Activated CD4-positive, alpha-beta T cell treated with anti-CD3 and anti-CD28 coated beads for 24 hours (primary cell): ENCODE measurements around the gene UNG.

Source experiments
- DNase-seq, 2 donors: peaks; one replicate each; pipeline ENCODE4 v3.0.0-alpha.2; 2020; ENCODE audit warnings: low read depth in 2 of 2

Gene UNG

DNA sequence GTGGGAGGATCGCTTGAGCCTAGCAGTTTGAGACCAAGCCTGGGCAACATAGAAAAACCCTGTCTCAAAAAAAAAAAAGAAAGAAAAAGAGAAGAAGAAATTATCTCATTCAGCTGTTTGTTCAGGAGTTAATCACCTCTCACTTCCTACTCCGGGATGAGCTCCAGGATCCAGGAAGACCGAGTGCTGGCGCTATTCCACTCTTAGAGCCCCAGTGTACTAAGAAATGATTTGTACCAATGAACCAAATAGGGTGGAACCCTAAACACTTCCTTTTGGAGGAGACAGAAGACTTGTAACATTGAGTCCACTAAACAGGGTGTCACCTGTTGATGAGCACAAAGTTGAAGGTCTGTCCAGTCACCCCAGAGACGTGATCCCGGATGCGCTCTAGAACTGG, 7.7 kb upstream of the UNG start:
- DNase-seq = no peak

DNA sequence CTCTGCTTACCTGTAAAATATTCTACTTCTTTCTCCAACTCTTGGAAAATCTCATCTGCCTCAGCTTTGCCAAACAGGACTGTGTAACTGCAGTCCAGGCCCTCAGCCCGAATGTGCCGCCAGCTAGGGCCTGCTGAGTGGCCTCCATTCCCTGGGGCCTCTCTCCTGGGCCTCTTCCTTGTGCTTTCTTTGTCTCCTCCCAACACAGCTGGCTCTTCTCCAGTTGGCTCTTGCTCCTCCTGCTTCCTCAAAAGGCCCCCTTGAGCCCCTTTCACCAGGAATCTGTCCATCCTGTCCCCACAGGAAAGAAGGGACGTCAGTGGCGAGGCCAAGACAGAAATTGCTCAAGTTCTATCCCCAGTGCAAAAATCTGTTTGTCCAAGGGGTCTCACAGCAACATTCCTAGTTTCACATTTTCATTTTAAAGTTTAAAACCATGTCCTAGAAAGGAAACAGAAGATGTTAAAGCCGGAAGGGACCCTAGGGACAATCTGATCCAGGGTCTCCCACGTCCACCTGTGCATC, 4.8 kb upstream of the UNG start:
- DNase-seq = no peak

DNA sequence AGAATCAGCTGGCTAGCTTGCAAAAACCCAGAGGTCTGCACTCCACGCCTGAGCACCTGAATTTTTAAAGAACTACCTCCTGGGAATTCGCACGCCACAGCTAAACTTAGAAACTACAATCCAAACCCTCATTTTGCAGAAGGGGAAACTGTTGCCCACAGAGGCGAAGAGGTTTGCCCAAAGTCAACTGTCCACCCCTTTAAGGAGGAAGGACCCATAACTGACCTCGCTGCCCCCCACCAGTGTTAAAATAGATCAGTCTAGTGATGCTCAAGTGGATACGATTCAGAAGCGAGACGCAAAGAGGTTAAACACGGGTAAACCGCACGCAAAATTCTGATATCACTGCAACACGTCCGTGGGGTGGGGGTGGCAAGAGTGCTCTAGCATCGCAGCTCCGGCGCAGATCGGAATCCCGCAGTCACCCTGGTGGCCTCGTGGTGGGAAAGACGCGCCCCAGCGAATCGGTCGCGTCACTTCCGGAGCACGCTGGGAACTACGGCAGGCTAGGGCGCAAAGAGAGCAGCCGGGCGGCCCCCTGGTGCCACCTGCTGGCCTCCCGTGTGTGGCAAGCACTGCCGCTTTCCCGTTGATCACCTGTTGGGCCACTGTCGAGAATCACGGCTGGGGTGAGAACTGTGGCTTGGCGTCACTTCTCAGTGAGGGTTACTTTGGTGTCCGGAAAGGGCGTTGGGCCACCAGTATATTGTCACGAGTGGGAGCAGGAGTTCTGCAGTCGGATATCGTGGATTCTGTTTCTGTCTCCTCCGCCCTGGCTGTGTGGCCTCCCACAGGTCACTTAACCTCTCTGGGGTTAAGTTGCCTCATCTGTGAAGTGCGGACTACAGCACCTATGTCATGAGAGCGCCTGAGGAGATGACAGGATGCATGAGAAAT, 4.1 kb upstream of the UNG start, which contains the start of gene ALKBH2:
Gene ALKBH2 (minus strand): TSS at position 451 of the 897 bp plus-strand sequence. CDS start 686 bp downstream, outside the sequence.
- peak; percentile 90 to 91 for DNase-seq

DNA sequence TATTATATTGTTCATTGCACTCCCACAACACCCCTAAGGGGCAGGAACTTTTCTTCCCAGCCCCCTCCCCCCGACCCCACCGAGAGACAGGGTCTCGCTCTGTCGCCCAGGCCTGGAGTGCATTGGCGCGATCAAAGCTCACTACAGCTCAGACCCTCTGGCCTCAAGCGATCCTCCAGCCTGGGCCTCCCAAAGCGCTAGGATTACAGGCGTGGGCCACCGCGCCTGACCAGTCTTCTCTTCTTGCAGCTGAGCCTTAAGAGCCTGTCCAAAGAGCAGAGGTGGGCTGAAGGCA, 310 bp upstream of the UNG start:
- DNase-seq = no peak

DNA sequence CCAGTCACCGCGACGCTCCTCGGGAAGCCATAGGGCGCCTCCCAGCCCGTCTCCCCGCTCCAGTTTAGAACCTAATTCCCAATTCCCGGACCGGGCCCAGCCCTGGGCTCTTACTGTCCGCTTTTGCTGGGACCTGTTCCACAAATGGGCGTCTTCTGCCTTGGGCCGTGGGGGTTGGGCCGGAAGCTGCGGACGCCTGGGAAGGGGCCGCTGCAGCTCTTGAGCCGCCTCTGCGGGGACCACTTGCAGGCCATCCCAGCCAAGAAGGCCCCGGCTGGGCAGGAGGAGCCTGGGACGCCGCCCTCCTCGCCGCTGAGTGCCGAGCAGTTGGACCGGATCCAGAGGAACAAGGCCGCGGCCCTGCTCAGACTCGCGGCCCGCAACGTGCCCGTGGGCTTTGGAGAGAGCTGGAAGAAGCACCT, 797 bp downstream of the UNG start:
- no peak for DNase-seq

DNA sequence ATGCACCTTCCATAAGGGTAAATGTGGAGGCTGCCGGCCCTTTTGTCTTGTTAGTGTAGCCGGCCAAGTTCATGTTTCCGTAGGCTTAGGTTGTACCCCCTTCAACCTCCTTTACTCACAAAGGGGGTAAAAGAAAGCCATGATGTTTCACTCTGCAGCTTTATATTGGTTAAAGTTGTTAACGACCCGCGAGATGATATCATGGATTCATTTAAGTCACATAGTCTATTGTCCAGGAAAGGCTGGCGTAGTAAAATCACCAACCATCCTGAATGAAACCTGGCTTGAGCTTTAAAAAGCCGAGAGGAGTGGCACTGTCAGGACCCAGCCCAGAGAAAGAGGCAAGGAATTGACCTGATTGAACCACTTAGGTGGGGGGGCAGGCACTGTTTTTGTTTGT, 1.3 kb downstream of the UNG start:
- no peak for DNase-seq

DNA sequence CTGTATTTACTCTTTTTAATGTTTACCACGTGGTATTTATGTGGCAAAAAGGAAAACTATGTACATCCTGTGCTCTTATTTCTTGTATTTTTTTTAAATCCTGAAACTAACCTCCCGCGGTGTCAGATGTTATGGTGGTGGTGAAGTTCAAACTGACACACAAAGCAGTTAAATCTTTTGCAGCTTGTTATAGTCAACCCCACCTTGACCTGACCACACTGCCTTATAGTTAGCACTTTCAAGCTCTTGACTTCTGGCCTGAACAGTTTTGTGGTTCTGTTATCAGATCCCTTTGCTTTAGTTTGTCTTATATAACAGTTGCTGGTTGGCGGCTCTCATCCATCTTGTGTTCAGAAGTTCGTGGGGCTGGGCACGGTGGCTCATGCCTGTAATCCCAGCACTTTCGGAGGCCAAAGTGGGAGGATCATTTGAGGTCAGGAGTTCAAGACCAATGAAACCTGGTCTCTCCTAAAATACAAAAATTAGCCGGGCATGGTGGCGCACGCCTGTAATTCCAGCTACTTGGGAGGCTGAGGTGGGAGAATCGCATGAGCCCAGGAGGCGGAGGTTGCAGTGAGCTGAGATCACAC, 2.1 kb downstream of the UNG start:
- DNase-seq = no peak

DNA sequence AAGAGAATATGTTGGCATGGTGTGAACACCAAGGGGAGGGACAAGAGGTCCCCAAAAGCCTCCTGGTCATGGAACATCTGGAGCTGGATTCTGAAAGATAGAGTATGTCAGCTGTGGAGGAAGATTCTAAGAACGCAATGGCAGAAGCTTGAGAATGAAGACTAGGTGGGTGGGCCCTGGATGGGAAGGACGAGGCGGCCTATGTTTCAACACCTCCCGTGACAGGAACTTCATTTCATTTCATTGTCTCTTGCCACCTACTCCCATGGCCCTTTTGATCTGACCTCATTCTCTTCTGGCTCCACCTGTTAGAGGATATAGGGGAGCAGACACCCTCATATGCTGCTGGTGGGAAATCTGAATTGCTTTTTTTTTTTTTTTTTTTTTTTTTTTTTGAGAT, 3.3 kb downstream of the UNG start:
- no peak for DNase-seq

DNA sequence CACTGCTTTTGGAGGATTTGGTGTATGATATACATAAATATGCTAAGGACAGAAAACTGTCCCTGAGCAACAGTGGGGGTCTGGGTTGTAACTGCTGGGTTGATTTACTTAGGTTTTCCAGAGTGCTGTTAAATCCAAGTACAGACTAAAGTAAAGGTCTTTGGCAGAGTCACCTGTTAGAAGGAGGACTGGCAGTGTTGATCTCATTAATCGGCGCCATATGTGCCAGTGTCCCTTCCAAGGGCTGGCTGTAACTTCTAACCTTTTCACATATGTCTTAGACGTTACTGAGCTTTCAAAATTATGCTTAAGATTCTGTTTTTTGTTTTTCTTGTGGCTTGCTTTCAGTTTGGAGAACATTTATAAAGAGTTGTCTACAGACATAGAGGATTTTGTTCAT, 5.1 kb downstream of the UNG start:
- no peak for DNase-seq

DNA sequence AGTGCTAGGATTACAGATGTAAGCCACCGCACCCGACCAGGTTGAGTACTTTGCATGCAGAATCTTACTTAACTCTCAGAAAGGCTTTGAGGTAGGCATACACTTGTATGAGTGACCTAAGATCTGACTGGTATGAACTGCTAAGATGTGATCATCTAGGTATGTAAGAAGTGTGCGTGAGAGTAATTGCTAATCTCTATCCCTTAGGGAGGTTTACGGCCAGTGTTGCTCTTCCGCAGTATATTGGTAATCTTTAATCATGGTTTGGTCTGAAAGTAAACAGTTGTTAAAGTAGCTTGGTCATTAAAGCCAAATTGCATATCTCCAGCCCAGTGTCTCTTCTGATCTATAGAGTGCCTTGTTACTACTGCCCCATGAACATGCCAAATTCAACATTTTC, 7.8 kb downstream of the UNG start:
- no peak for DNase-seq

DNA sequence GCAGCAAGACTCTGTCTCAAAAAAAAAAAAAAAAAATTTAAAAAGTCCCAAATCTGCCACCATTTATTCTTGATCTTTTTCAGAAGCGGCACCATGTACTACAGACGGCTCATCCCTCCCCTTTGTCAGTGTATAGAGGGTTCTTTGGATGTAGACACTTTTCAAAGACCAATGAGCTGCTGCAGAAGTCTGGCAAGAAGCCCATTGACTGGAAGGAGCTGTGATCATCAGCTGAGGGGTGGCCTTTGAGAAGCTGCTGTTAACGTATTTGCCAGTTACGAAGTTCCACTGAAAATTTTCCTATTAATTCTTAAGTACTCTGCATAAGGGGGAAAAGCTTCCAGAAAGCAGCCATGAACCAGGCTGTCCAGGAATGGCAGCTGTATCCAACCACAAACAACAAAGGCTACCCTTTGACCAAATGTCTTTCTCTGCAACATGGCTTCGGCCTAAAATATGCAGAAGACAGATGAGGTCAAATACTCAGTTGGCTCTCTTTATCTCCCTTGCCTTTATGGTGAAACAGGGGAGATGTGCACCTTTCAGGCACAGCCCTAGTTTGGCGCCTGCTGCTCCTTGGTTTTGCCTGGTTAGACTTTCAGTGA, 12.5 kb downstream of the UNG start:
- DNase-seq = no peak

DNA sequence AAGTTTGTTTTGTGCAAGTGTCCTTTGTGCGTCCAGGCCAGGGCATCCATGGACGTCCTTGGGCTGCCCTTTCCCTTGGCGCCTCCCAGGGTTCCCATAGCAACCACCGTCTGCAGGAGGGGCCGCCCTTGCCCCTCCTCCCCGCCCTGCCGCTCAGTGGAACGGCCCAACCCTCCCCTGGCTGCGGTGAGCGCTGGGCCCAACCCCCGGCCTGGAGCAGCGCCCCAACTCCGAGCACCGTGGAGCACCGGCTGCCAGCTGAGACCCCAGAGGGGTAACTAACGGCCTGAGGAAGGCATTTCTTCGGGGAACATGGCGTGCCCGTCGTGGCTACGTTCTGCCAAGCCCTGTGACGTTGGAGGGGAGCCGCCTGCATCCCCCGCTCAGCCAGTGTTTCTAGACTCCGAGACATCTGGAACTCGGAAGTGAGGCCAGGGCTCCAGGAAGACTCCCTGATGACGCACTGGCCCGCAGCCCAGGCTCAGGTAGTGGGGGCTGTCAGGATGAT, 13.6 kb downstream of the UNG start:
- peak; percentile 18 to 20 for DNase-seq

DNA sequence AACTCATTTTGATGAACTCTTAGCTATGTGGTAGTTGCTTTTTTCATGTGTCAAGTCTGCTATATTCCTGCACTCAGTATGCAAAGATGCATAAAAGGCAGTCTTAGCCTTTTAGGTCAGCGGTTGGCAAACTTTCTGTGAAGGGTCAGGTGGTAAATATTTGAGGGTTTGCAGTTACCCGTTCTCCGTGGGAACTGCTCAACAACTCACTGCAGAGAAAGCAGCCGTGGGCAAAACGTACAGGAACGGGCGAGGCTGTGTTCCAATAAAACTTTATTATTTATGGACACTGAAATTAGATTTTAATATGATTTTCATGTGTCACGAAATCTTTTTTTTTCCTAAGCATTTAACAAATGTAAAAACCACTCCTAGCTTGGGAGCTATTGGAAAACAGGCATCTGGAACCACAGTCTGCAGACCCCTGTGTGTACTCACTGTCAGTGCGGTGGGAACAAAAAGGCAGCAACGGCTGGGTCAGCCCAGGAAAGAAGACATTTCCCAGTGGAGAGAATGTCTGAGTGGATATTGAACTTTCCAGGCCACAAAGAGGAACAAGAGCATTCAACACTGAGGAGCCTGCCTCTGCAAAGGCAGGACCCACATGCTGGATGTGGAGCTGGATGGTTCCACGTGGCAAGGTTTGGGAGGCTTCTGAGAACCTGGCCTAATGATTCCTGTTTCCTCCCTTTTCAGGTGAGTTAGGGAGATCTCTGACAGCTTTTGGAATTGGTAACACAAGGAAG, 15.5 kb downstream of the UNG start:
- no peak for DNase-seq

DNA sequence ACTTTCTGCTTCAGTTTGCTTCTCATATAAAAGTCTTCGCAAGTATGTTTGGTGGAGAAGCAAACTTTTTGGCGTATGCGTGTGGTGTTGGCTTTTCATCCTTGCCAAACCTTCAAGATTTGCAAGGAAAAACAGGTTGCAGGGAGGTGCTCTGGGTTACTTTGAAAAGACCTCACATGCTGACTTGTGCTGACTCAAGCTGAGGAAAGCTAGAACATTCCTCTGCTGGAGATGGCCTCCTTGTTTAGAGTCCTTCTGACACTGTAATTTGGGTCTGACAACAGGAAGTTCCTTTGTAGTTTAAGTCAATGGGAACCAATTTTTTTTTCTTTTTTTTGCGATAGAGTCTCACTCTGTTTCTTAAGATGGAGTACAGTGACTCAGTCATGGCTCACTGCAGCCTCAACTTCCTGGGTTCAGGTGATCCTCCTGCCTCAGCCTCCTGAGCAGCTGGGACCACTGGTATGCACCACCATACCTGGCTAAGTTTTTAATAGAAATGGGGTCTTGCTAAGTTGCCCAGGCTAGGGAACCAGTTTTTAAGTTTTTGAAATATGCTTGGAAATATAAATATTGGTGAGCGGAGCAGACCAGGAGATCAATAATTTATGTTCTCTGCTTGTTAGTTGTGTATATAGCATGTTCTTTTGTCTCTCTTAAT, 16.4 kb downstream of the UNG start:
- DNase-seq = no peak

DNA sequence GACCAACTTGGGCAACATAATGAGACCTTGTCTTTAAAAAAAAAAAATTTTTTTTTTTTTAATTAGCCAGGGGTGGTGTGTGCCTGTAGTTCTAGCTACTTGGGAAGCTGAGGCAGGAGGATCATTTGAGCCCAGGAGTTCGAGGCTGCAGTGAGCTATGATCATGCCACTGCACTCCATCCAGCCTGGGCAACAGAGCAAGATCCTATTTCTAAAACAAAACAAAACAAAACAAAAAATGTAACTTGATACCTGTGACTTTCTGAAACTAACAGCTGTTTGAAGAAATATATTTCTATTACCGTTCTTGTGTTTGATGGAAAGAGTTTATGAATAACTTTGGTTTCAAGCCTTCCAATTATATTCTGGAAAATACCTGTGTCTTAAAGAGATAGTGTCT, 17.2 kb downstream of the UNG start:
- DNase-seq = no peak

DNA sequence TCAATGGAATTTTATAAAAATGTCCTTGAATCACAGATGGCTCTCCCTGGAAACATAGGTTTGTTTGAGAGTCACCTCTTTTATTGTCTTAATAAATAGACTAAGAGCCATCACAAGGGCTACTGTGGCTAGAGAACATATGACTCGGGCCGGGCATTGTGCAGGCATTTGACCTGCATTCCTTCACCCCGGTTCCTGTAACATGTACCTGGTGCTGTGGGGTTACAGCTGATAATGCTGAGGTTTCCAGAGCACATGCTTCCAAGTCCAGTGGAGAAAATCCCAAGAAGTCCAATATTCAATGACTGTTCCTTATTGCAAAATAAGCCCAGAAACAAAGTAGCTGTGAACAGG, 18.0 kb downstream of the UNG start:
- no peak for DNase-seq

DNA sequence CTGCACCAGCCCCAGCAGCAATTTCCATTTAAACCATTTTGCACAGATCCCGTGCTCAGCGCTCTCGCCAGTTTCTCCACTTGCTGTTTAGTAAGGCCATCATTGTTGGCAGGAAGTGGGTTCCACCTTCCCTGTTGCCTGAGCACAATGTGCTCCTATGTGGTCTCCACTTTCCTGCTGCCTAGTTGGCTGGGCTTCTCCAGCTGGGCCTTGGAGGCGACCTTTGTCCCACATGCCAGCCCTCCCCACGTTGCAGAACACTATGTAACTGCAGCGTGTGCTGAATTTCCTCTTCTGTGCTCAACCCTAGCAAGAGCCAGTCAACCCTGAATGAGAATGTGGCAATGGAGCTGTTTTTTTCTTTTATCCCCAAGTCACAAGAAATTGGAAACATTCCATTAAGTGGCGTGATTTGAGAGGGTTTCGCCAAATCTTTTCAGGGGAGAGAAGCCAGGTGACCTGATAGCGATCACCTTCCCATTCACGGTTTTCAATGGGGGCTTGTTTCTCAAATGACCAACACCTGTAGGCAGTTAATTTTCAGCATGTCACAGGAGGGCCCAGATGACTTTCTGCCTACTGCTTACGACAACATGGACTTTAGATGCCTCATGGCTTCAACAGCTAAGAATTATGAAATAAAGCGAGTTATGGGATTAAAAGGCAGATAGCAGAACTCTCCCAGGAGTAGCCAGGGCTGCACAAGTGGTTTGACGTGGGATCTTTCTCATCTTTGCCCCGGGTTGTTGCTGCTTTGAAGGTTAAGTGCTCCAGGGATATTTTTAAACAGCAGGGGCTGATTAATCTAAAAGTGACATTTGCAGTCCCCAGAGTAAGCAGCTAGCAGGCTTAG, 18.6 kb downstream of the UNG start, which contains the start of gene ACACB:
Gene ACACB (plus strand): TSS at position 830 of the 853 bp plus-strand sequence. CDS start 22,819 bp downstream, outside the sequence.
- DNase-seq = no peak

DNA sequence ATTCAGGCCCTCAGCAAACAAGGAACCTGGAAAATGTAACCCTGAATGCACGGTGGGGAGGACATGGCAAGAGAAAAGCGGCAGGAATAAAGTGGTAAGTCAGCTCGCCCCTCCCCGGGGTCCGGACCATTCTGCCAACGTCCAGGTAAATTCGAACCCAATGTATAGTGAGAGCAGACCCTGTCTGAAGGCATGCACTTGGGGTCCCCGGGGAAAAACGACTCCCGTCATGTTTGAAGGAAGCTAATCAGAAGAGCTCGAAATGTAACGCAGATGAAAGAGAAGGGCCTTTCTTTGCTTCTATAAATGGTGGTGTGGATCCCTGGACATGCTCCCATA, 19.2 kb downstream of the UNG start:
- no peak for DNase-seq

DNA sequence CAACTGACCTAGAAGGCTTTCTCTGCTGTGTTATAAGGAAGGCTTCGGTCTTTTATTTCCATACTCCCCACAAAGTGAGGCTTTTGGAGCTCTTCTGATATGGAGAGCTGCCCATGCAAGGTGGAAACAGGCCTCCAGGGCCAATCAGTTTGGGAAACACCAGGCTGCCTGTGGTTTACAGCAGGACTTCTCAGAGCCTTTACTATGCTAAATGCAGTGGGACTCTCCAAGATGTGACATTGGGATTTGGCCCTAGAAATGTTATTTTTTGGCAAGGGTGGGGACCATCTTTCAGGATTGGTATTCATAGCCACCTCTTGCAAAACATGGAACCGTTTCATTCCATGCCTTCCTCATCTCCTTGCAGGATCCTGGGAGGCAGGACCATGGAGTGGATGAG, 22.7 kb downstream of the UNG start:
- DNase-seq = no peak

DNA sequence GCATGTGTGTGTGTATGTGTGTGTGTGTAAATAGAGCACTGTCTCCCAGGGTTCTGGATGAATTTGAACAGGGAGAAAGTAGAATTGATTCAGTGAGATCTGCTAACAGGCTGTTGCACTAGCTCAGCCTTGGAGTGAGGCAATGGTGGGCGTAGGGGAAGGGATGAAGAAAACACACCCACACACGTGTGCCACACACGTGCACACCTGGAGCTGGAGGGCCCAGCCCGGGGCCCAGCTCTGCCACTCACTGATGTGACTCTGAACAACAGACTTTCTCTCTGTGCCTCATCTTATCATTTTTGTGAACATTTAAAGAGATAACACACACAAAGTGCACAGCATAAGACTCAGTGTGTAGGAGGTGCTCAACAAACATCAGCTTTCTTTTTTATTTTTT, 23.2 kb downstream of the UNG start:
- DNase-seq = no peak
